MM.1S (cell line): ENCODE measurements around the gene GPC3.

Experiments
- CTCF ChIP-seq: fragments of 300-600 bp; sonication (generic); IDR thresholded peaks from 2 replicates; pipeline ENCODE4 v1.5.1; 2016; ENCODE audit warnings: antibody characterized with exemption, low read length, mixed read lengths
- EZH2 ChIP-seq: fragments of 300-600 bp; sonication (generic); optimal IDR thresholded peaks from 2 replicates; pipeline ENCODE3; 2017; ENCODE audit warnings: low read depth, mild to moderate bottlenecking, antibody characterized with exemption, low read length, mixed read lengths

GRCh38 chrX:133991814-133992213 is 6.4 kb upstream of the GPC3 start:
- TF ChIP-seq EZH2 (no peak), CTCF (no peak)
